Neural cell (in vitro differentiated cells): Measurements from ENCODE around the gene CIRBP. TPM values are rescaled to one million over a fixed set of nuclear protein-coding genes. Genes with fewer than 3 reads are reported as not detected.

ENCODE experiments used
- H2AFZ ChIP-seq: fragments of 200-600, 300-800 bp; sonication (generic), shearing (Covaris generic); 2 replicates; pipeline ENCODE4 v1.6.0; 2014; ENCODE audit warnings: low read depth, mild to moderate bottlenecking, antibody characterized with exemption, low read length, moderate library complexity
- H3F3A ChIP-seq: fragments of 200-600 bp; shearing (Covaris generic); 2 replicates; pipeline ENCODE4 v1.6.1; 2016; ENCODE audit warnings: mild to moderate bottlenecking, moderate library complexity, mixed read lengths, antibody characterized with exemption, low read length; ENCODE audit not compliant: insufficient read depth, poor library complexity, severe bottlenecking
- H3K27ac ChIP-seq: fragments of 200-600, 300-800 bp; sonication (generic), shearing (Covaris generic); 2 replicates; pipeline ENCODE4 v1.5.1; 2014; ENCODE audit warnings: mild to moderate bottlenecking, low read length, moderate library complexity
- H3K27me3 ChIP-seq: fragments of 300-800, 200-600 bp; sonication (generic), shearing (Covaris generic); 2 replicates; pipeline ENCODE4 v1.6.0; 2014; ENCODE audit warnings: mild to moderate bottlenecking, low read depth, low read length, moderate library complexity; ENCODE audit not compliant: insufficient read depth
- H3K36me3 ChIP-seq: fragments of 300-800, 200-600 bp; sonication (generic), shearing (Covaris generic); 2 replicates; pipeline ENCODE4 v1.5.1; 2014; ENCODE audit warnings: mild to moderate bottlenecking, antibody characterized with exemption, low read length, moderate library complexity; ENCODE audit not compliant: insufficient read depth
- H3K4me2 ChIP-seq: fragments of 300-800, 200-600 bp; sonication (generic), shearing (Covaris generic); 2 replicates; pipeline ENCODE4 v1.6.0; 2014; ENCODE audit warnings: mild to moderate bottlenecking, low read length
- H3K4me3 ChIP-seq: fragments of 300-800, 200-600 bp; sonication (generic), shearing (Covaris generic); 2 replicates; pipeline ENCODE4 v1.5.1; 2014; ENCODE audit warnings: mild to moderate bottlenecking, low read length, moderate library complexity
- H3K79me2 ChIP-seq: fragments of 200-600 bp; shearing (Covaris generic); replicated peaks from 2 replicates; pipeline ENCODE4 v1.6.0; 2014; ENCODE audit warnings: mild to moderate bottlenecking, low read length, moderate library complexity; ENCODE audit not compliant: insufficient read depth
- H3K9ac ChIP-seq: fragments of 300-800, 200-600 bp; sonication (generic), shearing (Covaris generic); 2 replicates; pipeline ENCODE4 v1.6.1; 2016; ENCODE audit warnings: mild to moderate bottlenecking, low read length, mixed read lengths
- H3K9me2 ChIP-seq: fragments of 200-600 bp; shearing (Covaris generic); 2 replicates; pipeline ENCODE4 v1.6.1; 2016; ENCODE audit warnings: mild to moderate bottlenecking, low read length, mixed read lengths; ENCODE audit not compliant: insufficient read depth
- H3K9me3 ChIP-seq: fragments of 200-600, 300-800 bp; sonication (generic), shearing (Covaris generic); 2 replicates; pipeline ENCODE4 v1.6.1; 2016; ENCODE audit warnings: mild to moderate bottlenecking, mixed run types, low read length, moderate library complexity, mixed read lengths
- H4K20me1 ChIP-seq: fragments of 200-600 bp; shearing (Covaris generic); 2 replicates; pipeline ENCODE4 v1.6.1; 2016; ENCODE audit warnings: mild to moderate bottlenecking, mixed run types; ENCODE audit not compliant: insufficient read depth
- CTCF ChIP-seq: fragments of 450-650 bp; IDR thresholded peaks from 2 replicates; pipeline ENCODE4 v1.5.1; 2014; ENCODE audit warnings: antibody characterized with exemption, mild to moderate bottlenecking, moderate library complexity; ENCODE audit not compliant: poor library complexity, severe bottlenecking
- EP300 ChIP-seq: fragments of 450-650 bp; conservative IDR thresholded peaks from 2 replicates; pipeline ENCODE4 v1.6.1; 2014; ENCODE audit warnings: antibody characterized with exemption, mild to moderate bottlenecking, moderate library complexity; ENCODE audit not compliant: poor library complexity, severe bottlenecking
- EZH2 ChIP-seq: fragments of 200-600, 300-800 bp; shearing (Covaris generic), sonication (generic); IDR thresholded peaks from 2 replicates; pipeline ENCODE4 v1.6.1; 2014; ENCODE audit warnings: antibody characterized with exemption, low read length, borderline replicate concordance, mild to moderate bottlenecking; ENCODE audit not compliant: insufficient read depth, poor library complexity, severe bottlenecking
- MXI1 ChIP-seq: fragments of 450-650 bp; conservative IDR thresholded peaks from 2 replicates; pipeline ENCODE4 v1.6.1; 2014; ENCODE audit warnings: antibody characterized with exemption, mild to moderate bottlenecking; ENCODE audit not compliant: poor library complexity, severe bottlenecking
- POLR2AphosphoS5 ChIP-seq: IDR thresholded peaks from 2 replicates; pipeline ENCODE4 v1.6.1; 2012
- RAD21 ChIP-seq: fragments of 450-650 bp; conservative IDR thresholded peaks from 2 replicates; pipeline ENCODE4 v1.6.1; 2014; ENCODE audit warnings: antibody characterized with exemption, mild to moderate bottlenecking, moderate library complexity
- REST ChIP-seq: IDR thresholded peaks from 2 replicates; pipeline ENCODE4 v1.6.1; 2012; ENCODE audit warnings: borderline replicate concordance
- TAF1 ChIP-seq: IDR thresholded peaks from 2 replicates; pipeline ENCODE4 v1.6.1; 2012; ENCODE audit warnings: low read depth
- polyA plus RNA-seq: library from polyadenylated mRNA; depleted of rRNA; stranded (reverse); fragments of >200 nt; gene quantifications from 2 replicates; pipeline ENCODE4 v1.2.3, GENCODE V29; 2014

The CIRBP gene
- polyA plus RNA-seq, 1 donor from 2014 or later, result 1,663 TPM

- H3K9me3 ChIP-seq, result no peaks in the 10 kb centered on the region
- H3K27me3 ChIP-seq, result no peaks in the 10 kb centered on the region
- H3K36me3 ChIP-seq, result no peaks in the 10 kb centered on the region
- H3K4me3 ChIP-seq, result no peak overlapping the region
- no peak overlapping the region for H2AFZ ChIP-seq
- H4K20me1 ChIP-seq, result no peaks in the 10 kb centered on the region
- H3K9ac ChIP-seq, result no peak overlapping the region
- peaks cover 2% of the 10 kb centered on the region for H3K79me2 ChIP-seq
- no peaks in the 10 kb centered on the region for H3K9me2 ChIP-seq
- H3K27ac ChIP-seq, result no peak overlapping the region
- no peak for TF ChIP-seq MXI1
- no peak for TF ChIP-seq EZH2
- TF ChIP-seq TAF1, result no peak
- no peak for TF ChIP-seq RAD21
- no peak for TF ChIP-seq CTCF
- TF ChIP-seq POLR2AphosphoS5, result no peak
- H3K4me2 ChIP-seq, result no peak overlapping the region
- no peaks in the 10 kb centered on the region for H3F3A ChIP-seq
These were observed 11.8 kb downstream of the CIRBP start for GRCh38 chr19:1280636-1281568.

GRCh38 chr19:1281569-1282287, 12.6 kb downstream of the CIRBP start:
- peaks cover 5% of the 10 kb centered on the region for H3K79me2 ChIP-seq
- no peak overlapping the region for H2AFZ ChIP-seq
- no peaks in the 10 kb centered on the region for H3K36me3 ChIP-seq
- no peaks in the 10 kb centered on the region for H3K9me2 ChIP-seq
- H3K9ac ChIP-seq, result no peak overlapping the region
- no peaks in the 10 kb centered on the region for H3K27me3 ChIP-seq
- H3K4me3 ChIP-seq, result no peak overlapping the region
- no peaks in the 10 kb centered on the region for H3F3A ChIP-seq
- no peaks in the 10 kb centered on the region for H3K9me3 ChIP-seq
- H3K4me2 ChIP-seq, result no peak overlapping the region
- TF ChIP-seq TAF1 (no peak), MXI1 (no peak), POLR2AphosphoS5 (no peak)
- H4K20me1 ChIP-seq, result no peaks in the 10 kb centered on the region
- no peak overlapping the region for H3K27ac ChIP-seq

- Histone ChIP-seq H3K9ac (no peak overlapping the region), H2AFZ (no peak overlapping the region), H3K9me2 (no peaks in the 10 kb centered on the region), H3K27ac (no peak overlapping the region), H3K9me3 (no peaks in the 10 kb centered on the region), H3K27me3 (no peaks in the 10 kb centered on the region), H3K36me3 (no peaks in the 10 kb centered on the region), H3F3A (no peaks in the 10 kb centered on the region), H3K79me2 (peaks cover 14% of the 10 kb centered on the region), H3K4me3 (no peak overlapping the region), H3K4me2 (no peak overlapping the region), H4K20me1 (no peaks in the 10 kb centered on the region)
- TF ChIP-seq MXI1 (no peak), CTCF (no peak), POLR2AphosphoS5 (no peak), REST (no peak), RAD21 (no peak), EZH2 (no peak), EP300 (no peak), TAF1 (no peak)
These were observed 13.6 kb downstream of the CIRBP start for GRCh38 chr19:1282588-1283206.
